ENCODE data around the gene SNAI3. TPM values are rescaled to one million over a fixed set of nuclear protein-coding genes. Genes with fewer than 3 reads are reported as not detected.

SNAI3 gene
- polyA plus RNA-seq, 1 experiment = 0.04 TPM

DNA sequence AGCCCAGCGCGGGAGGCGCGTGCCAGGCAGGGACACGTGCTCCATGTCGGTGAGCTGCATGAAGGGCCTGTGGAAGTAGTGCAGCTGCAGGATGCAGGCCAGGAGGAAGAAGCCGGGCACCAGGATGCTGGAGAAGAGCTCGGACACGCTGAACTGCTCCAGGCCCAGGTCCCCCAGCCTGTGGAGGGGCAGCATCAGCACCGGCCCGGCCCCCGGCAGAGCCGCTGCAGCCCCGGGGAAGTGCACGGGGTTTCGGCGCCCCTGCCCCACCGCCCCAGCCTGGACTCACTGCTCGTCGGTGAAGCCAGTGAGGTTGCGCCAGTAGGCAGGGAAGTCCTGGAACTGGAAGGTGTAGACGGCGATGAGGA lies 48.0 kb upstream of the SNAI3 start:
- CTCF ChIA-PET = interaction anchor here (1.4 to 1.8 kb wide), 3 partner anchors 9 to 433 kb away, joined by 3 to 5 read pairs (median 5); no protein-coding TSS in a partner anchor
- Histone ChIP-seq H3K27ac (ENCODE audit: low read depth, low read length) (no peak overlapping the region), H3K27me3 (ENCODE audit: control insufficient read depth, insufficient read depth, low read length) (no peaks in the 10 kb centered on the region), H3K4me3 (ENCODE audit: low read depth, low read length) (no peak overlapping the region), H3K9me3 (ENCODE audit: control insufficient read depth, insufficient read depth, low read length) (no peaks in the 10 kb centered on the region; the same call in 1 of the 2 replicates)
- TF ChIP-seq, protein P1, sequence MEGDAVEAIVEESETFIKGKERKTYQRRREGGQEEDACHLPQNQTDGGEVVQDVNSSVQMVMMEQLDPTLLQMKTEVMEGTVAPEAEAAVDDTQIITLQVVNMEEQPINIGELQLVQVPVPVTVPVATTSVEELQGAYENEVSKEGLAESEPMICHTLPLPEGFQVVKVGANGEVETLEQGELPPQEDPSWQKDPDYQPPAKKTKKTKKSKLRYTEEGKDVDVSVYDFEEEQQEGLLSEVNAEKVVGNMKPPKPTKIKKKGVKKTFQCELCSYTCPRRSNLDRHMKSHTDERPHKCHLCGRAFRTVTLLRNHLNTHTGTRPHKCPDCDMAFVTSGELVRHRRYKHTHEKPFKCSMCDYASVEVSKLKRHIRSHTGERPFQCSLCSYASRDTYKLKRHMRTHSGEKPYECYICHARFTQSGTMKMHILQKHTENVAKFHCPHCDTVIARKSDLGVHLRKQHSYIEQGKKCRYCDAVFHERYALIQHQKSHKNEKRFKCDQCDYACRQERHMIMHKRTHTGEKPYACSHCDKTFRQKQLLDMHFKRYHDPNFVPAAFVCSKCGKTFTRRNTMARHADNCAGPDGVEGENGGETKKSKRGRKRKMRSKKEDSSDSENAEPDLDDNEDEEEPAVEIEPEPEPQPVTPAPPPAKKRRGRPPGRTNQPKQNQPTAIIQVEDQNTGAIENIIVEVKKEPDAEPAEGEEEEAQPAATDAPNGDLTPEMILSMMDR (IDR thresholded peaks at IDR 0.05; ENCODE audit: low read depth, low read length) = no peak
- no peak for DNase-seq (ENCODE audit: low read depth, low spot score)
- POLR2A ChIA-PET = interaction anchor here (0.6 kb wide), 1 partner anchor 31 kb away, joined by 6 read pairs; no protein-coding TSS in a partner anchor

DNA sequence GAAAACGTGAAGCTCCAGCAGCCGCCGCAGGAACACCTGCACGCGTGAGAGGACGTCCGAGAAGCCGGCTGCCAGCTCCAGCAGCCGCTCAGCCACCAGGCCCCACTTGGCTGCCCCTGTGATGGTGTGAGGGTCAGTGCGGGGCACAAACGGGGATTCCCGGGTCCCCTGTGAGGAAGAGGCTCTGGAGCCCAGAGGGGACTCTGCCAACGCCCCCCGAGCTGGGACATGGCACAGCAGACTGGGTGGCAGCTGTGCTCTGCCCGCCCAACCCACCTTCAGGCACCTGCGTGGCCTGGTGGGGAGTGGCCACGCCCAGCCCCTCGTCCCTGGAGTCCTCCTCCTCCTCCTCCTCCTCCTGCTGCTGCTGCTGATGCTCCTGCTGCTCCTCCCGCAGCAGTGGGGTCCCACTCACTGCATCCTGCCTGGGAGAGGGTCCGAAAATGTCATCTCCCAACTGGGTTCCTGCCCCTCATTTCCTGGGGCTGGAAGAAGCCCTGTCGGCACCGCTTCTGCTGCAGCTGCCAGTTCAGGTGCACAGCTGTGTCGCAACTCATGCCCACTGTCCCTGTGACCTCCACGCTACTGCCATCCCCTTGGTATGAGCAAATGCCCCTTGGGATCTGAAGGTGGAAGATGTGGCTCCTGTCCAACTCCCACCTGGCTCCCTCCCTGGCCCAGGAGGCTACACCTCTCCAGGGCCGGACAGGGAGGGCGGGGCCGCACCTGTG lies 47.5 kb upstream of the SNAI3 start:
- ChIA-PET POLR2A (no interaction called here), CTCF (interaction anchor here (1.5 to 1.8 kb wide), 2 partner anchors 9 to 433 kb away, joined by 5 read pairs; no protein-coding TSS in a partner anchor)
- Histone ChIP-seq H3K27me3 (ENCODE audit: control insufficient read depth, insufficient read depth, low read length) (no peaks in the 10 kb centered on the region), H3K27ac (ENCODE audit: low read depth, low read length) (no peak overlapping the region), H3K4me3 (ENCODE audit: low read depth, low read length) (no peak overlapping the region), H3K9me3 (ENCODE audit: control insufficient read depth, insufficient read depth, low read length) (no peaks in the 10 kb centered on the region; the same call in 1 of the 2 replicates)
- DNase-seq (ENCODE audit: low read depth, low spot score) = no peak
- TF ChIP-seq, protein P1 (IDR thresholded peaks at IDR 0.05; ENCODE audit: low read depth, low read length) = no peak

DNA sequence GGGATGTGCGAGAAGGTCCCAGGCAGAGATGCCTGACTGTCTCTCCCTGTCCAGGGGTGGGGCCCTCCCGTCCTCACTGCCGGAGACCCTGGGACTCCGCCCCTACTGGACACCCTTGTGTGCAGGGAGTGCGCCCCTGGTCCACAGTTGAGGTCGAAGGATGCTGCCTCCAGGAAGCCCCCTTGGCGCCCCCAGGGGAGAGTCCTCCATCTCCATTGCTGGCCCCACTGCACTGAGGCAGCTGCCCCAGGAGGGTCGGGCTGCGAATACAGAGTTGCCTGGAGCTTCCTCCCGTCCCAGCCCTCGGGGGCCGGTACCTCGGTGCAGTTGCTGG lies 46.6 kb upstream of the SNAI3 start:
- Histone ChIP-seq H3K27ac (ENCODE audit: low read depth, low read length) (no peak overlapping the region), H3K27me3 (ENCODE audit: control insufficient read depth, insufficient read depth, low read length) (no peaks in the 10 kb centered on the region), H3K9me3 (ENCODE audit: control insufficient read depth, insufficient read depth, low read length) (no peaks in the 10 kb centered on the region; the same call in 1 of the 2 replicates), H3K4me3 (ENCODE audit: low read depth, low read length) (no peak overlapping the region)
- TF ChIP-seq, protein P1 (IDR thresholded peaks at IDR 0.05; ENCODE audit: low read depth, low read length) = no peak
- CTCF ChIA-PET = interaction anchor here (1.8 kb wide), 1 partner anchor 10 kb away, joined by 5 read pairs; no protein-coding TSS in a partner anchor
- POLR2A ChIA-PET = no interaction called here
- DNase-seq (ENCODE audit: low read depth, low spot score) = no peak

DNA sequence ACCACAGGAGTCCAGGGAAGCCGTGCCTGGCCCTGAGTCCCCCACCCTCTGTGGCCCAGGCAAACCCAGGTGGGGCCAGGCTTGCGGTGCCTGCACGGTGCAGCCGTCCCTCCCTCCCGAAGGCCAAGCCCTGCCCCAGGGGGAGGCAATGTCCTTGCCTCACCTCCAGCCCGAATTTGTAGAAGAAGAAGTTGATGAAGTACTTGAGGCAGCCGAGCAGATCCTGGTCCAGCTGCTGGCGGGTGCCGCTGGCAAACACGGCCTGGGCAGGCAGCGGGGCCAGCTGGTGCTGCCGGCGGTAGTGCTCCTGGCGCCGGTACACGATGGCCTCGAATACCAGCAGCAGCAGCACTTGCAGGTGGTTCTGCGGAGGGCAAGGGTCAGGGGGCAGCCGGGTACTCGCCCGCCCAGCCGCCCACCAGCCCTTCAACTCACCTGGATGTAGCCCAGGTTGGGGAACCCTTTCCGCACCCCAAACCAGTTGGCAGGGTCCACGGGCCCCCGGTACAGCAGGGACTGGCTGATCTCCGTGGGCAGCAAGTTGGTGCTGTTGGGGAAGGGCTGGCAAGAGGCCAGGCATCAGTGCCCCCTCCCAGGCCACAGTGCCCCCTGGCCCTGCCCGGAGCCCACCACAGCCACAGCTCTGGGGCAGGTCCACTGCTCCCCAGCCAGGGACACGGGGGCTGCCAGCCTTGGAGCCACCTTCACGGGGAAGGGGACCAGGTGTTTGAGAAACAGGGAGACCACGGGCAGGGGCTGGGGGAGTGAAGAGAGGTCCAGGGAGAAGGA lies 46.1 kb upstream of the SNAI3 start:
- no peak for DNase-seq (ENCODE audit: low read depth, low spot score)
- no peaks in the 10 kb centered on the region for H3K27me3 ChIP-seq (ENCODE audit: control insufficient read depth, insufficient read depth, low read length)
- ChIA-PET POLR2A (no interaction called here), CTCF (interaction anchor here (1.8 kb wide), 1 partner anchor 11 kb away, joined by 5 read pairs; no protein-coding TSS in a partner anchor)
- H3K9me3 ChIP-seq (ENCODE audit: control insufficient read depth, insufficient read depth, low read length) = no peaks in the 10 kb centered on the region; the same call in 1 of the 2 replicates
- no peak overlapping the region for H3K4me3 ChIP-seq (ENCODE audit: low read depth, low read length)
- H3K27ac ChIP-seq (ENCODE audit: low read depth, low read length) = no peak overlapping the region
- TF ChIP-seq, protein P1 (IDR thresholded peaks at IDR 0.05; ENCODE audit: low read depth, low read length) = no peak

DNA sequence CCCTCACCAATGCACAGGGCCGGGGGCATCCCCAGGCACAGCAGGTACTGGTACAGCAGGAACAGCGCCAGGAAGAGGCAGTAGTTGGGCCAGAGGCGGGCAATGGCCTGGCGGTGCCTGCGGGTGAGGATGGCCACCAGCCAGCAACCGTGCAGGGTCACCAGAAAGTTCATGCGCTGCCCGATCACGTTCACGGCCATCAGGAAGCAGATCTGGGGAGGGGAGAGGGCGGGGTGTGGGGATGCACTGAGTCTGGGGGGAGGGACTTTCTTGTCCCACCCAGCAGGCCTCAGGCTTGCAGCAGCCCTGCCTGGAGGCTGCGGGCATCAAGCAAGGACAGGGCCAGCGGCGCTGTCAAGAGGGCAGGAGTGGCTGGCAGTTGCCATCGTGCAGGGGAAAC lies 45.4 kb upstream of the SNAI3 start:
- TF ChIP-seq, protein P1 (IDR thresholded peaks at IDR 0.05; ENCODE audit: low read depth, low read length) = no peak
- H3K9me3 ChIP-seq (ENCODE audit: control insufficient read depth, insufficient read depth, low read length) = no peaks in the 10 kb centered on the region; the same call in 1 of the 2 replicates
- H3K27me3 ChIP-seq (ENCODE audit: control insufficient read depth, insufficient read depth, low read length) = no peaks in the 10 kb centered on the region
- no peak overlapping the region for H3K4me3 ChIP-seq (ENCODE audit: low read depth, low read length)
- H3K27ac ChIP-seq (ENCODE audit: low read depth, low read length) = no peak overlapping the region
- no peak for DNase-seq (ENCODE audit: low read depth, low spot score)
- CTCF ChIA-PET = no interaction called here
- POLR2A ChIA-PET = no interaction called here
